Gastroesophageal sphincter (tissue), 4 donors: ENCODE results near the gene HIVEP3. TPM values are rescaled to one million over a fixed set of nuclear protein-coding genes. Genes with fewer than 3 reads are reported as not detected.
A peak's percentile ranks its signal among the peaks of the same experiment; 100 is the strongest.

ENCODE experiments used
- ATAC-seq: fragments of 150-250 bp; one replicate; pipeline ENCODE4 v1.9.1; 2016; ENCODE audit warnings: mild to moderate bottlenecking, moderate library complexity
- H3K27ac ChIP-seq, 4 donors: fragments of 200-600 bp; sonication (generic) in 3 of 4; 1 replicate in 3 of 4; 2 replicates in 1 of 4; pipeline ENCODE4 v1.5.1; 2016 to 2019
- H3K27me3 ChIP-seq: fragments of 200-600 bp; sonication (generic); one replicate; pipeline ENCODE4 v1.5.1; 2019
- H3K36me3 ChIP-seq, 2 donors: fragments of 200-600 bp; sonication (generic); one replicate each; pipeline ENCODE4 v1.5.1; 2019; ENCODE audit warnings: control low read depth in 1 of 2
- H3K4me1 ChIP-seq, 3 donors: fragments of 200-600 bp; sonication (generic); 1 replicate in 2 of 3; 2 replicates in 1 of 3; pipeline ENCODE4 v1.5.1; 2016 to 2019; ENCODE audit warnings: control low read depth in 2 of 3
- H3K4me3 ChIP-seq, 2 donors: fragments of 200-600 bp; sonication (generic); one replicate each; pipeline ENCODE4 v1.5.1; 2019; ENCODE audit warnings: mild to moderate bottlenecking in 1 of 2, moderate library complexity in 1 of 2
- H3K9me3 ChIP-seq, 3 donors: fragments of 200-600 bp; sonication (generic); one replicate each; pipeline ENCODE4 v1.5.1; 2017 to 2019; ENCODE audit warnings: control low read depth in 2 of 3
- EP300 ChIP-seq: sonication (generic); formaldehyde crosslinking; IDR thresholded peaks from one replicate; pipeline ENCODE4 v1.6.1; 2017; ENCODE audit warnings: antibody characterized with exemption, mild to moderate bottlenecking
- POLR2A ChIP-seq, 2 donors: fragments of 450-650 bp; IDR thresholded peaks; one replicate each; pipeline ENCODE4 v1.6.1; 2017; ENCODE audit warnings: antibody characterized with exemption in 2 of 2, mild to moderate bottlenecking in 2 of 2, moderate library complexity in 1 of 2
- POLR2AphosphoS5 ChIP-seq: sonication (generic); formaldehyde crosslinking; IDR thresholded peaks from one replicate; pipeline ENCODE4 v1.6.1; 2017; ENCODE audit warnings: antibody characterized with exemption
- WGBS, 2 donors: methylation state at CpG; one replicate each; pipeline ENCODE4 v1.1.5; 2018; ENCODE audit warnings: low coverage in 1 of 2; 5-methylcytosine and 5-hydroxymethylcytosine counted together
- total RNA-seq, 4 donors: library from RNA; depleted of rRNA; stranded (reverse); fragments of >200 nt; gene quantifications; one replicate each; pipeline ENCODE4 v1.1.0, GENCODE V29; 2016
- TF ChIP-seq, protein P1 (sequence below), 4 experiments: fragments of 200-600 bp in 2 of 4; fragments of 450-650 bp in 2 of 4; sonication (generic) in 1 of 4; IDR thresholded peaks; one replicate each; pipeline ENCODE4 v1.5.1; 2017 to 2019; ENCODE audit warnings: antibody characterized with exemption in 4 of 4, mild to moderate bottlenecking in 2 of 4, moderate library complexity in 2 of 4

Gene HIVEP3
- total RNA-seq, 4 donors from 2014 or later, result 1.9 to 3.8 (median 2.8) TPM

DNA sequence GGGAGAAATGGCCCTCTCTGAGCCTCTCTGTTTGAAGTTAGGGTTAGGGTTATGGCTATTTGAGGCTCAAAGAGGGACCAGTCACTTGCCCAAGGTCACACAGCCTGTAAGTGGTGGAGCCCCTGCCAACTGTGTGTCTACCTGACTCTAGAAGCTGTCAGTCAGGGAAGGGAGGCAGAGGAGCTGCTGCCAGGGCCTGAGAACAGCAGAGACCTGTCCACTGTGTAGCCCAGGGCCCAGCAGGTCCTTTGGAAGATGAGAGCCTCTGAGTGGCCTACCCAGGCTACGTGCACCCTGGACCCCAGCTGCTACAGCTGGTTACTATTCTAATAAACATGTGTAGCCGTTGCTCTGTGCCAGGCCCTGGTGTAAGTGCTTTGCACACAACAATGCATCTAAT is 419.1 kb downstream of the HIVEP3 start:
- Histone ChIP-seq H3K4me3 (no peak overlapping the region), H3K27ac (peak overlapping the region in 3 of 4 donors; percentile 90 to 97 (median 91)), H3K4me1 (peaks cover 0 to 69% (median 29%) of the 10 kb centered on the region in 3 donors), H3K9me3 (no peaks in the 10 kb centered on the region), H3K36me3 (no peaks in the 10 kb centered on the region), H3K27me3 (no peaks in the 10 kb centered on the region)
- ATAC-seq, result no peak
- TF ChIP-seq POLR2AphosphoS5 (no peak), POLR2A (IDR thresholded peaks at IDR 0.05) (no peak), EP300 (no peak)
- TF ChIP-seq, protein P1, sequence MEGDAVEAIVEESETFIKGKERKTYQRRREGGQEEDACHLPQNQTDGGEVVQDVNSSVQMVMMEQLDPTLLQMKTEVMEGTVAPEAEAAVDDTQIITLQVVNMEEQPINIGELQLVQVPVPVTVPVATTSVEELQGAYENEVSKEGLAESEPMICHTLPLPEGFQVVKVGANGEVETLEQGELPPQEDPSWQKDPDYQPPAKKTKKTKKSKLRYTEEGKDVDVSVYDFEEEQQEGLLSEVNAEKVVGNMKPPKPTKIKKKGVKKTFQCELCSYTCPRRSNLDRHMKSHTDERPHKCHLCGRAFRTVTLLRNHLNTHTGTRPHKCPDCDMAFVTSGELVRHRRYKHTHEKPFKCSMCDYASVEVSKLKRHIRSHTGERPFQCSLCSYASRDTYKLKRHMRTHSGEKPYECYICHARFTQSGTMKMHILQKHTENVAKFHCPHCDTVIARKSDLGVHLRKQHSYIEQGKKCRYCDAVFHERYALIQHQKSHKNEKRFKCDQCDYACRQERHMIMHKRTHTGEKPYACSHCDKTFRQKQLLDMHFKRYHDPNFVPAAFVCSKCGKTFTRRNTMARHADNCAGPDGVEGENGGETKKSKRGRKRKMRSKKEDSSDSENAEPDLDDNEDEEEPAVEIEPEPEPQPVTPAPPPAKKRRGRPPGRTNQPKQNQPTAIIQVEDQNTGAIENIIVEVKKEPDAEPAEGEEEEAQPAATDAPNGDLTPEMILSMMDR (IDR thresholded peaks at IDR 0.05), result no peak
- 20 to 54% methylated on average over 1 to 2 of the region's 2 CpGs for WGBS, 2 donors

DNA sequence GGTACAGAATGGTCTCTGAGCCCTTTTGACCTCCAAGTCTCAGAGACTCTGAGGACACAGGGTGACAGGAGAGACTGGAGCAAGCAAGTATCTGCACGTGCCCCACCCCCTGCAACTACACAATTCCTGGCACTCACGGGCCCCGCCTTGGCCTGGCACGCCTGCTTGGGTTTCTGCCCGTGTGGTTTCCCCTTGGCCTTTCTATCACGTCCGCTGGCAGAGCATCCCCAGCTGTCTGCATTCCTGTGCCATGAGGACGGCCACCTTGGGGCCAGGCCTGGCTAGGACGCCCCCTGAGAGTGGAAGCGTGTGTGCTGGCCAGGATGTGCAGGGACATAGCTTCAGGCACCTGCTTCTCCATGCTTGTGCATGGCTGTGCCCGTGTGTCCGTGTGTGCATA is 419.9 kb downstream of the HIVEP3 start:
- Histone ChIP-seq H3K4me1 (peaks cover 0 to 71% (median 29%) of the 10 kb centered on the region in 3 donors), H3K4me3 (no peak overlapping the region), H3K27ac (peak overlapping the region in 3 of 4 donors; percentile 90 to 97 (median 91)), H3K27me3 (no peaks in the 10 kb centered on the region), H3K9me3 (no peaks in the 10 kb centered on the region), H3K36me3 (no peaks in the 10 kb centered on the region)
- WGBS, 2 donors, result no CpG with 5 or more reads among the region's 12 CpGs
- TF ChIP-seq EP300, result no peak
- no peak for TF ChIP-seq POLR2A (IDR thresholded peaks at IDR 0.05)
- TF ChIP-seq POLR2AphosphoS5, result peak; percentile 86
- peak; percentile 9 for ATAC-seq

DNA sequence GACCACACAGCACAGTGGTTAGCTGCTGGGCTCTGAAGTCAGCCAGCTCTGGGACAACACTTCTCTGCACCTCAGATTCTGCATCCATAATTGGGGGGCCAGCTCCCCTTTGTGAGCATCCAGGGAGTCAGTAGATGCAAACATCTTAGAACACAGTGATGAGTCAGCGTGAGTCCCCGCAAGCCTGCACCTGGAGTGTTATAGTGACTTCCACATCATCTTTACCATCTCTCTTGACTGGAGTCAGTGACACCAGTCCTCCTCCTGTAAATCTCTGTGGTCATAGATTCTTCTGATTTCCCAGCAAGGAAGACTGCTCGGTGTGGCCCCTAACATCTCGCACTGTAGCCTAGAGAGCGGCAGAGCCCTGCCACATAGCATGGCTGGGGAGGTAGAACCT is 420.3 kb downstream of the HIVEP3 start:
- Histone ChIP-seq H3K9me3 (no peaks in the 10 kb centered on the region), H3K4me1 (peaks cover 0 to 71% (median 29%) of the 10 kb centered on the region in 3 donors), H3K27ac (peak overlapping the region in 3 of 4 donors; percentile 90 to 97 (median 91)), H3K4me3 (no peak overlapping the region), H3K27me3 (no peaks in the 10 kb centered on the region), H3K36me3 (no peaks in the 10 kb centered on the region)
- ATAC-seq, result no peak
- TF ChIP-seq POLR2A (IDR thresholded peaks at IDR 0.05) (no peak), POLR2AphosphoS5 (no peak), EP300 (no peak)
- TF ChIP-seq, protein P1 (IDR thresholded peaks at IDR 0.05), result no peak
- WGBS, 2 donors, result 100% methylated on average over 4 of the region's 5 CpGs; no CpG with 5 or more reads in 1 of the 2 donors

DNA sequence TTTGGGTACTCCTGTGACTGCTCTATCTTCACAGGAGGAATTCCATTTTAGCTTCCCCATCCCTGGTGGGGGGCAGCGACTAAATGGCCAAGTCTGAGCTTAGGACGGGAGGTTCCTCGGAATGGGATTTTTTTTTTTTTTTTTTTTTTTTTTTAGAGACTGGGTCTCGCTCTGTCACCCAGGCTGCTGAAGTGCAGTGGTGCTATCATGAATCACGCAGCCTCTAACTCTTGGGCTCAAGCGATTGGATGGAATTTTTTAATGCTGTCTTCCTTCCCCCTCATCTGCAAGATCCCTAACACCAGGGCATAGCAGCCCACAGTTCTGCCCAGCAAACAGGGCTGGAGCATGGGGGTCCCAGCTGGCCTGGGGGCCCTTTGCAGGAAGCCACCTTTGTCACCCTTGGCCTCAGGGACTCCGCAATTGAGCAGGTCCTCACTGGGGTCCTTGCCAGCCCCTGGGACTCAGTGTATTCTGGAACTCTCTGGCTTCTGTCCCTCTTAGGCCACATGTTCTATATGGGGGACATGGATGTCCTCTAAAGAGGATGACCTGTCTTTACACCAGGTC is 421.2 kb downstream of the HIVEP3 start:
- WGBS, 2 donors, result 95% methylated on average over 3 of the region's 7 CpGs; no CpG with 5 or more reads in 1 of the 2 donors
- peak overlapping the region in 3 of 4 donors; percentile 90 to 97 (median 91) for H3K27ac ChIP-seq

DNA sequence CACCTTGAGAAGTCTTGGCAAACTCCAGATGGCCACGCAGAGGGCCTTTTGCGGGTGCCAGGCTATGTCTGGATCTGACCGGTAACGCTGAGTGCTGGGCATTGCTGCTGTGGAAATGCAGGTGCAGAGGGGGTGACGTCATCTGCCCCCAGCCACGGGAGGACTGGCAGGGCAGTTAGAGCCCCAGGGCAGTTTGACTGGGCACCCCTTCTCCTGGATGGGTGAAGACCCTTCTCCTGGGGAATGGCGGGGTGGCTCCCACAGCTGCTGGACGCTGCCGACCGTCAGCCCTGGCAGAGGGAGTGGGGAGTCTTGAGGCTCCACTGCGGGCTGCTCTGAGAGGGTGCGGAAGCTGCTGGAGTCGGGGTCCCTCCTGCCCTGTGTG is 421.7 kb downstream of the HIVEP3 start:
- H3K4me3 ChIP-seq, result no peak overlapping the region
- H3K27me3 ChIP-seq, result no peaks in the 10 kb centered on the region
- peaks cover 0 to 71% (median 29%) of the 10 kb centered on the region in 3 donors for H3K4me1 ChIP-seq
- H3K36me3 ChIP-seq, result no peaks in the 10 kb centered on the region
- TF ChIP-seq POLR2AphosphoS5 (no peak), EP300 (no peak), POLR2A (IDR thresholded peaks at IDR 0.05) (no peak)
- TF ChIP-seq, protein P1 (IDR thresholded peaks at IDR 0.05), result no peak
- H3K9me3 ChIP-seq, result no peaks in the 10 kb centered on the region
- H3K27ac ChIP-seq, result peak overlapping the region; percentile 70 to 97 (median 90)
- ATAC-seq, result no peak
- WGBS, 2 donors, result no CpG with 5 or more reads among the region's 13 CpGs

More for the DNA sequence above, 421.2 kb downstream of the HIVEP3 start:
- ATAC-seq, result no peak
- H3K9me3 ChIP-seq, result no peaks in the 10 kb centered on the region
- peaks cover 0 to 71% (median 29%) of the 10 kb centered on the region in 3 donors for H3K4me1 ChIP-seq
- TF ChIP-seq POLR2AphosphoS5 (no peak), POLR2A (IDR thresholded peaks at IDR 0.05) (no peak), EP300 (no peak)
- TF ChIP-seq, protein P1 (IDR thresholded peaks at IDR 0.05), result no peak
- no peaks in the 10 kb centered on the region for H3K36me3 ChIP-seq
- H3K27me3 ChIP-seq, result no peaks in the 10 kb centered on the region
- H3K4me3 ChIP-seq, result no peak overlapping the region
